Activated CD8-positive, alpha-beta T cell treated with anti-CD3 and anti-CD28 coated beads, Interleukin-2, amount 10 ng/mL, durations not matched to agents 7 days and 5 days (primary cell): ENCODE measurements around the gene ESRRB. TPM values are rescaled to one million over a fixed set of nuclear protein-coding genes. Genes with fewer than 3 reads are reported as not detected.

Experiments
- ATAC-seq: fragments of 150-1000 bp; cut with Tn5 transposase; one replicate; pipeline ENCODE4 v1.10.0; 2021; ENCODE audit warnings: moderate library complexity
- CTCF ChIA-PET: fragments of 350-600 bp; sonication (Branson Sonifier 250); formaldehyde crosslinking; loops from one replicate; lab custom pipeline; 2021; ENCODE audit warnings: antibody characterized with exemption; lab: Charles Lee
- POLR2A ChIA-PET: fragments of 350-600 bp; sonication (Branson Sonifier 250); formaldehyde crosslinking; loops from one replicate; lab custom pipeline; 2021; ENCODE audit warnings: antibody characterized with exemption; lab: Charles Lee
- DNase-seq: peaks from one replicate; pipeline ENCODE4 v3.0.0-alpha.2; 2020
- H3K27ac Mint-ChIP-seq: one replicate; pipeline ENCODE4 v1.8.0; 2021; ENCODE audit warnings: mild to moderate bottlenecking, mixed read lengths
- H3K27me3 Mint-ChIP-seq: one replicate; pipeline ENCODE4 v1.8.0; 2021; ENCODE audit warnings: low read depth, mixed read lengths
- H3K36me3 Mint-ChIP-seq: one replicate; pipeline ENCODE4 v1.8.0; 2021; ENCODE audit warnings: low read depth, mixed read lengths
- H3K4me1 Mint-ChIP-seq: one replicate; pipeline ENCODE4 v1.8.0; 2021; ENCODE audit warnings: low read depth, mixed read lengths
- H3K4me3 Mint-ChIP-seq: one replicate; pipeline ENCODE4 v1.8.0; 2021; ENCODE audit warnings: mild to moderate bottlenecking, mixed read lengths
- H3K9me3 Mint-ChIP-seq: one replicate; pipeline ENCODE4 v1.8.0; 2022; ENCODE audit warnings: mixed read lengths; ENCODE audit not compliant: insufficient read depth
- total RNA-seq, 2 experiments: library from RNA; stranded (reverse); gene quantifications; one replicate each; pipeline ENCODE4 v1.2.3, GENCODE V29; 2021

ESRRB gene
- total RNA-seq, 2 experiments from 2014 or later = 0.05 TPM; not detected in 1

DNA sequence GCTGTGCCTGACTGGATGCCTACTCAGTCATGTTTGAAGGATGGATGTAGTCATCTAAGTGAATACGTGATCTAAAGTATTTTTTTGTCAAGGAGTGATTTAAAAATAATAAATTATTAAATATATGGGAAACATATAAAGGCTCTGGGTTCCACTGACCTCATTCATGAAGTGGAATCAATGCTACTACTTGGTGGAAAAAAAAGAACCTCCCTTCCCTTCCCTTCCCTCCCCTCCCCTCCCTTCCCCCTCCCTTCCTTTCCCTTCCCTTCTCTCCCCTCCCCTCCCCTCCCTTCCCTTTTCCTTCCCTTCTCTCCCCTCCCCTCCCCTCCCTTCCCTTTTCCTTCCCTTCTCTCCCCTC is 162.7 kb downstream of the ESRRB start:
- Mint-ChIP-seq H3K4me3 (no peak overlapping the region), H3K27me3 (peaks cover 6% of the 10 kb centered on the region), H3K4me1 (no peaks in the 10 kb centered on the region), H3K27ac (no peak overlapping the region), H3K36me3 (no peaks in the 10 kb centered on the region), H3K9me3 (no peaks in the 10 kb centered on the region)
- ChIA-PET CTCF (no interaction called here), POLR2A (no interaction called here)
- DNase-seq = no peak
- ATAC-seq = no peak

DNA sequence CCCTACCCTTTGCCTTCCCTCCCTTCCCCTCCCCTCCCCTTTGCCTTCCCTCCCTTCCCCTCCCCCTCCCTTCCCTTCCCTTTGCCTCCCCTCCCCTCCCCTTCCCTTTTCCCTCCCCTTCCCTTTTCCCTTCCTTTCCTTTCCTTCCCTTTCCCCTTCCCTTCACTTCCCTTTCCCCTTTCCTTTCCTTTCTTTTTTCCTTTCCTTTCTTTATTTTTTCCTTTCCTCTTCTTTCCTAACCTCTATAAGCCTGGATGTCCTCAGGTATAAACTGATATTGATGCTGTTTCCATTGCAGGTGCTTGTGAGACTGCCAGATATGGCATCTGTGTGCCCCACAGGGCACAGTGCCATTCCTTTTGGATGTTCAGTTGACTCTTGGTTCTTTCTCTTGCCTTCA is 163.2 kb downstream of the ESRRB start:
- DNase-seq (no peak), ATAC-seq (no peak)
- no peak overlapping the region for H3K4me3 Mint-ChIP-seq
- ChIA-PET CTCF (no interaction called here), POLR2A (no interaction called here)
- no peaks in the 10 kb centered on the region for H3K36me3 Mint-ChIP-seq
- no peaks in the 10 kb centered on the region for H3K9me3 Mint-ChIP-seq
- no peaks in the 10 kb centered on the region for H3K4me1 Mint-ChIP-seq
- no peak overlapping the region for H3K27ac Mint-ChIP-seq
- peaks cover 6% of the 10 kb centered on the region for H3K27me3 Mint-ChIP-seq

DNA sequence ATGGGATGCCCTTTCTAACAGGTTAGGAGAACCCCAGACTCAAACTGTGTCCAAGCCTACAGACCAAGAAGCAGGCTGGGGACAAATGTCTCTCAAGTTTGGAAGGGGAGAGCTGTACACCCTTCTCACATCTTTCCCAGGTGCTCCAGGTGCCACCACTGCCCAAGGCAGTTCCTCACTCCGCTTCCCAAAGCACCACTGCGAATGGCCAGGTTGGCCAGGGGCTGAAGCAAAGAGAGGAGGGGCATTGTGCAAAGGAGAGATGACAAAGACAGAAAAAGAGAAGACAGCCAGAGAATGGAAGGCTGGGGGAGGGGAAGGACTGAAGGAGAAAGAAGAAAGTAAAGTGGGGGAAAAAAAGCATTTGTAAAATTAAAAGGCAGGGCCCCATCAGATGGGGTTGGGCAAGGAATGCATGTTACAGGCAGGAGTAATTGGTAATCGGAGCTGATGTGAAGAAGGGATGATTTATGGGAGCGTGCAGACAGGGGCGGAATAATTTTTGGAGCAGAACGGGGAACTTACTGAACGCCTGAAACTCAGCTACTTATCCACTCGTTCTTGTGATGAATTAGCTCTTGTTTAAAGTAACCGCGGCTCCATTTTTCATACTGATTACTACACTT is 165.8 kb downstream of the ESRRB start:
- Mint-ChIP-seq H3K27ac (no peak overlapping the region), H3K27me3 (peaks cover 6% of the 10 kb centered on the region), H3K4me1 (no peaks in the 10 kb centered on the region), H3K36me3 (no peaks in the 10 kb centered on the region), H3K4me3 (no peak overlapping the region), H3K9me3 (no peaks in the 10 kb centered on the region)
- CTCF ChIA-PET = no interaction called here
- POLR2A ChIA-PET = no interaction called here
- DNase-seq = no peak
- no peak for ATAC-seq

DNA sequence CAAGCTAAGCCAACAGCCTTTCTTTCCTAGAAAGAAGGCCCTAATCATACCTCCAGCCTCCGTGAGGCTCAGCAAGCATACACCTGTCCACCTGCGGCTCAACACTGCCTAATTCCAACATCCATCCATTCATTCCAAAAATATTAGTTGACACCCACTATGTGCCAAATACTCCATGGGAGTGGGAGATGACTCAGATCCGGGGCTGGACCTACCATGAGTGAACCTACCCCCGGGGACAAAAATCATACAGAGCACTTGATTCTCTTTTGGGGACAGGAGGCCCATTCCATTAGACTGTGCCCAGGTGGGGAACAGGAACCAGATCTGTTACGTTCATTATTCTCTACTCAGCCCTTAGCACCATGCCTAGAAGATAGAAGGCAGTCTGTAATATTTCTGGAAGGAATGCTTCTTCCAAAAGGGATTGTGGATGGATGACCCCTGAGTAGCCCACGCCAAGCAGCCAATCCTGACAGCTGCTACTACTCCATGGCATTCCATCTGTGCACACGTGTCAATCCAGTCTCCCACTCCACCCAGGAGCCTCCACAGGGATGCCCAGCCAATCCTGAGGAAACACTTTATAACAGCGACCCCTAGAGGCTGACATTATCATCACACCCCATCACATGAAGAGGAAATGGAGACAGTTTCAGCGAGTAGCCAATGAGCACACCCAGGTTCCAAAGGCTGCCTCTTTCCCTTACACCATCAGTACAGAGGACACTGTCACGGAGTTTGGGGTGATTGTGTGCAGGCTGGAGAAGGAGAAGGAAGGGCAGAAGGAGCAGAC is 170.7 kb downstream of the ESRRB start:
- ATAC-seq = peak; percentile 23
- Mint-ChIP-seq H3K4me3 (no peak overlapping the region), H3K4me1 (no peaks in the 10 kb centered on the region), H3K36me3 (no peaks in the 10 kb centered on the region), H3K9me3 (no peaks in the 10 kb centered on the region), H3K27me3 (peaks cover 5% of the 10 kb centered on the region), H3K27ac (no peak overlapping the region)
- DNase-seq = peak; percentile 24
- CTCF ChIA-PET = interaction anchor here (1.4 kb wide), 1 partner anchor 10 kb away, joined by 3 read pairs; no protein-coding TSS in a partner anchor
- POLR2A ChIA-PET = no interaction called here

DNA sequence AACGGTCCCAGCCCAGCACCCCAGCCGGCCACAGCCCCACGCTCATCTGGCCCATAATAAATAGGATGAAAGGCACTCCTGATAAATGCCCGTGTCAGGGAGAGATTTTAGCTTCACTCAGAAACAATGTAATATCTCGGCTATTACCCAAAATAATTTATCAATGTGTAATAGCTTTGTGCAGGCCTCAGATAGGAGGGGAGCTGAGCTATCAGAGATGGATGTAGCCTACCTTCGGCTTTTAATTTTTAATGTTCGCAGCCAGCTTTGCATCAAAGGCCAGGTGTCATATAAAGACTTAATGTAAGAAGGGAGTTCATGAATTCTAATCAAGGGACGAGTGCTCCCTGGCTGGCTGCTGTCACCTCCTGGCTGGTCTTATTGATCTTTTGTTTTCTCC is 171.9 kb downstream of the ESRRB start:
- Mint-ChIP-seq H3K9me3 (no peaks in the 10 kb centered on the region), H3K4me3 (no peak overlapping the region), H3K27ac (no peak overlapping the region), H3K36me3 (no peaks in the 10 kb centered on the region), H3K4me1 (no peaks in the 10 kb centered on the region), H3K27me3 (no peaks in the 10 kb centered on the region)
- ChIA-PET POLR2A (no interaction called here), CTCF (no interaction called here)
- ATAC-seq (no peak), DNase-seq (no peak)

- Mint-ChIP-seq H3K9me3 (no peaks in the 10 kb centered on the region), H3K27me3 (no peaks in the 10 kb centered on the region), H3K4me1 (no peaks in the 10 kb centered on the region), H3K36me3 (no peaks in the 10 kb centered on the region), H3K27ac (no peak overlapping the region), H3K4me3 (no peak overlapping the region)
- ATAC-seq (no peak), DNase-seq (no peak)
- POLR2A ChIA-PET = no interaction called here
- CTCF ChIA-PET = no interaction called here
These were observed 174.6 kb downstream of the ESRRB start for GRCh38 chr14:76550534-76550933.

DNA sequence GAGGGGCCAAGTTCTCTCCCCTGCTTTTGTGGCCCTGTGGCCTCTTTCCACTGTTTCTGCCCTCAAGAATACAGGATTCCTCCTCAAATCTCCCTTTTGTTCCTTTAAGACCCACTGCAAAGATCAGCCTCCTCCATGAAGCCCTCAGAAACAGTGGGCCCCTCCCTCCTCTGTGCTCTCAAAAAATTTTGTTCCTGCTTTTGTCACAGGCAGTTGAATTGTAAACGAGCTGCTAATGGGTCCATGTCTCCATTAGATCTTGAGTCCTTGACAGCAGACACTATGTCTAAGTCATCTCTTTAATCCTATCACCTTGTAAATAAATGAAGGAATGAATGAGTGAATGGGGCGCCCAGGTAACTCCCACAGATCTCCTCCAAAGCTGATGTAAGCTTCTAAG is 175.2 kb downstream of the ESRRB start:
- no peak for ATAC-seq
- Mint-ChIP-seq H3K27me3 (no peaks in the 10 kb centered on the region), H3K4me1 (no peaks in the 10 kb centered on the region), H3K4me3 (no peak overlapping the region), H3K27ac (no peak overlapping the region), H3K36me3 (no peaks in the 10 kb centered on the region), H3K9me3 (no peaks in the 10 kb centered on the region)
- POLR2A ChIA-PET = no interaction called here
- CTCF ChIA-PET = no interaction called here
- DNase-seq = no peak

Other genes with a start within 250 kb of the ESRRB start
- gene GPATCH2L, start 224.2 kb upstream of the ESRRB start, total RNA-seq = 10 to 100 TPM; 52.8 to 55.9 TPM